Measurements from ENCODE around the gene DNAJA2.
"Not testable (repeated sequence)": the region's sequence is repeated elsewhere in the genome, so short reads cannot be mapped to it uniquely, and the experiment has no call there.

DNAJA2 gene

GRCh38 chr16:46975165-46975564 is 1.7 kb upstream of the DNAJA2 start:
- no peak for DNase-seq (ENCODE audit: low spot score)

GRCh38 chr16:46974352-46974751 is 878 bp upstream of the DNAJA2 start:
- DNase-seq (ENCODE audit: low spot score): no peak

GRCh38 chr16:46973996-46974324 is 486 bp upstream of the DNAJA2 start:
- no peak for DNase-seq (ENCODE audit: low spot score)

GRCh38 chr16:46972429-46973206 is 856 bp downstream of the DNAJA2 start:
- DNase-seq (ENCODE audit: low spot score): peak; percentile 49

GRCh38 chr16:46971271-46971670 is 2.2 kb downstream of the DNAJA2 start:
- no peak for DNase-seq (ENCODE audit: low spot score)

- no peak for DNase-seq (ENCODE audit: low spot score)
Observed at GRCh38 chr16:46970089-46970488, 3.4 kb downstream of the DNAJA2 start.

- DNase-seq (ENCODE audit: low spot score): no peak
Observed at GRCh38 chr16:46968063-46968435, 5.4 kb downstream of the DNAJA2 start.

GRCh38 chr16:46962629-46963028 is 10.8 kb downstream of the DNAJA2 start:
- DNase-seq (ENCODE audit: low spot score): no peak

GRCh38 chr16:46961373-46962353 is 11.8 kb downstream of the DNAJA2 start:
- peak; percentile 37 for DNase-seq (ENCODE audit: low spot score)

- no peak for DNase-seq (ENCODE audit: low spot score)
Observed at GRCh38 chr16:46954562-46954961, 18.9 kb downstream of the DNAJA2 start.

GRCh38 chr16:46950009-46950408 is 23.5 kb downstream of the DNAJA2 start:
- no peak for DNase-seq (ENCODE audit: low spot score)

- DNase-seq (ENCODE audit: low spot score): no peak
Observed at GRCh38 chr16:46949241-46949892, 24.1 kb downstream of the DNAJA2 start.

GRCh38 chr16:46948548-46949166 is 24.8 kb downstream of the DNAJA2 start:
- DNase-seq (ENCODE audit: low spot score): no peak

- peak; percentile 66 for DNase-seq (ENCODE audit: low spot score)
Observed at GRCh38 chr16:46947900-46948547, 25.4 kb downstream of the DNAJA2 start.

GRCh38 chr16:46944713-46945112 is 28.8 kb downstream of the DNAJA2 start:
- not testable (repeated sequence) for DNase-seq (ENCODE audit: low spot score)

- no peak for DNase-seq (ENCODE audit: low spot score)
Observed at GRCh38 chr16:46937536-46937935, 35.9 kb downstream of the DNAJA2 start.

GRCh38 chr16:46932802-46933201 is 40.7 kb downstream of the DNAJA2 start:
- no peak for DNase-seq (ENCODE audit: low spot score)

GRCh38 chr16:46930861-46931260 is 42.6 kb downstream of the DNAJA2 start:
- DNase-seq (ENCODE audit: low spot score): no peak

- DNase-seq (ENCODE audit: low spot score): peak; percentile 86
Observed at GRCh38 chr16:46929378-46930332, 43.8 kb downstream of the DNAJA2 start.

GRCh38 chr16:46928811-46929210 is 44.7 kb downstream of the DNAJA2 start:
- DNase-seq (ENCODE audit: low spot score): no peak

Data from AG08395 (cell line).